A549 treated with AZD9567 at 1 μM for 4 hours (cell line): ENCODE results near the gene CCL26. TPM values are rescaled to one million over a fixed set of nuclear protein-coding genes. Genes with fewer than 3 reads are reported as not detected.

Source experiments
- total RNA-seq: library from RNA; stranded (reverse); fragments of 200-300 nt; extraction: Qiagen RNA extraction; gene quantifications from 5 replicates; pipeline ENCODE4 v1.2.3, GENCODE V29; 2022; ENCODE audit not compliant: insufficient read depth

CCL26 gene, protein sequence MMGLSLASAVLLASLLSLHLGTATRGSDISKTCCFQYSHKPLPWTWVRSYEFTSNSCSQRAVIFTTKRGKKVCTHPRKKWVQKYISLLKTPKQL
- total RNA-seq: 7.0 to 12.8 TPM (median 8.9 TPM) in 5 replicates

DNA sequence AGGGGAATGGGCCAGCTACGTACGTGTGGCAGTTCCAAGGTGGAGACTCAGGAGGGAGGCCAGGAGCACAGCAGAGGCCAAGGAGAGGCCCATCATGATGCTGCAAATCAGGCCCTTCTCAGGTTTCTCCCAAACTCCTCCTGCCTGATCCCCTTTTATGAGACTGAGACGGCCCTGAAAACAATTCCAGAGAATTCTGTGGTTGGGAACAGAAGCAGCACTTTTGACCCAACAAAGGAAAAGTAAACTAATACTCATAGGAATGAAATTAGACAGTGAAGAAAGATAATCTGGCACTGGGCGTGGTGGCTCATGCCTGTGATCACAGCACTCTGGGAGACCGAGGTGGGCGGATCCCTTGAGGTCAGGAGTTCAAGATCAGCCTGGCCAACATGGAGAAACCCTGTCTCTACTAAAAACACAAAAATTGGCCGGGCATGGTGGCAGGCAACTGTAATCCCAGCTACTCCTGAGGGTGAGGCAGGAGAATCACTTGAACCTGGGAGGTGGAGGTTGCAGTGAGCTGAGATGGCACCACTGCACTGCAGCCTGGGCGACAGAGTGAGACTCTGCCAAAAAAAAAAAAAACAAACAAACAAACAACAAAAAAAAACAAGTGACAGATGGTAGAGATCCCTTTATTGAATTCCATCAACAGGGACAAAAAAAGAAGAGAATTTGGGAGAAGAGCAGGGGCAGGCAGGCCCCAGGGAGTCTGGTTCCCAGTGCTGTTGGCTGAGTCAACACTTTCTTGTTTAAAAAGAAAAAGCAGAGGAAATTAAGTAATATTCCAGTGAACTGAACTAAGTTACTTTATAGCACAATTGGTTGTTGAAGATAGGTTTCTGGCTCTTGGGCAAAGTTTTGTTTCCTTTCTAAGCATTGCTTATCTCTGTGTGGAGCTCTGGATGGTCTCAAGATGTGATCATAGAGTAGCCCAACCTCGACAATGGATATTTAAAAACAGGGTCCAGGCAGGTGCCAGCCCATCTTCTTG is at the start of gene CCL26:
CCL26 (minus strand) TSS at position 131 of the 997 bp plus-strand sequence; CDS start at position 96, 35 bp downstream.

DNA sequence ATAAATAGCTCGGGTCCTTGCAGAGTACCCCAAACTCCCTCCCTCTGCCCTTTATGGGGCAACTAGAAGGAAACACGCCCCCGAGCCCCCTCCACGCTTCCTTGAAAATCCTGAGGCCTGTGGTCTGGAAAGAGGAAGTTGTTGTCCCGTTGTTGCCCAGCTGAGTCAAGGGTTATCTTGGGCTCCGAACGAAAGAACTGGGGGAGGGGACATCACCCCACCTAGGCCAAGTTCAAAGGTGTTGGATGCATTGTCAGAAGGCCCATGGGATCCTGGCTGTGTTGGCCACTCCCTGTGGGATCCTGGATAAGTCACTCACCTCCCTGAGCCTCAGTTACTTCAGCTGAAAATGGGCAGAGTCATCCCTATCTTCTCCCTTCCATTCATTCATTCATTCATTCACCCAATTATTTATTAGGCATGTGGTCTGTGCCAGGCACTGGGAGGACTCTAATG is 41.8 kb upstream of the CCL26 start, which contains the start of gene CCL24:
CCL24 (minus strand) TSS at position 26 of the 456 bp plus-strand sequence. CDS start 91 bp downstream, outside the sequence.

DNA sequence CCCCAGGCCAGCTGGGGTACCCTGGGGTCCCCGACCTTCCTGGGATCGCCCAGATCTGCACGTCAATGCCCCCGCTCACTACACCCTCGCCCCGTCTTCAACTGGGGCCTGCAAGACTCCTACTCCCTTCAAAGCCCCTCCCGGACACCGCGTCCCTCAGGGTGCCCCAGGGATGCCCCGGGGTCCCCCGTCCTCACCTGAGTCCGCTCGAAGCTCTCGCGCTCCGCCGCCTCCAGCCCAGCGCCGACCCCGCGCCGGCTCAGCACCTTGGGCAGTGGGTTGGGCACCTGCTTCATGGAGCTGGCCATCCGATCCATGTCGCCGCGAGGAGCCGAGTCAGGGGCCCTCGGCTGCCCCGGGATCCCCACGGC is 33.4 kb downstream of the CCL26 start, which contains the start of gene HIP1:
HIP1 (minus strand) TSS at position 338 of the 371 bp plus-strand sequence; CDS start at position 317, 21 bp downstream.

Other genes with a start within 250 kb of the CCL26 start
- 16.1 to 23.1 TPM (median 20.0 TPM) in 5 replicates for gene HIP1, start 33.3 kb downstream of the CCL26 start, total RNA-seq
- gene CCL24, start 41.6 kb upstream of the CCL26 start, total RNA-seq: 0.22 to 0.25 TPM in 2 of 5 replicates, not detected in the others
- 79.6 to 104 TPM (median 97.0 TPM) in 5 replicates for gene RHBDD2, start 106.8 kb upstream of the CCL26 start, total RNA-seq
- gene POR, start 142.9 kb upstream of the CCL26 start, total RNA-seq: 138 to 174 TPM (median 165 TPM) in 5 replicates
- gene TMEM120A, start 222.4 kb upstream of the CCL26 start, total RNA-seq: 41.7 to 63.4 TPM (median 43.9 TPM) in 5 replicates